GM12878 (cell line): ENCODE measurements around the gene SLC41A1.

ENCODE experiments used
- KDM1A ChIP-seq: fragments of 200-600 bp; sonication (generic); IDR thresholded peaks from 2 replicates; pipeline ENCODE4 v1.6.1; 2016; ENCODE audit warnings: borderline replicate concordance
- NR2C2 ChIP-seq: IDR thresholded peaks from 2 replicates; pipeline ENCODE4 v1.6.1; 2011; ENCODE audit warnings: borderline replicate concordance, low read depth; ENCODE audit not compliant: control insufficient read depth, insufficient read length
- POLR2A ChIP-seq: IDR thresholded peaks from 2 replicates; pipeline ENCODE4 v1.6.1; 2011; ENCODE audit warnings: low read depth, mild to moderate bottlenecking, low read length
- SIN3A ChIP-seq: IDR thresholded peaks from 2 replicates; pipeline ENCODE4 v1.6.1; 2012; ENCODE audit warnings: low read depth, low read length, improper control_type of control experiment
- TF ChIP-seq, protein P1 (sequence below), 3 experiments: IDR thresholded peaks in 2 of 3; conservative IDR thresholded peaks in 1 of 3; 2 replicates each; pipeline ENCODE4 v1.5.1; 2011; ENCODE audit warnings: low read depth in 3 of 3, low read length in 3 of 3, mild to moderate bottlenecking in 3 of 3, control low read depth in 2 of 3, moderate library complexity in 2 of 3, inconsistent platforms in 1 of 3, mixed read lengths in 1 of 3; ENCODE audit not compliant: control insufficient read depth in 2 of 3, insufficient read depth in 1 of 3; ENCODE audit errors: extremely low read depth in 1 of 3
- TF ChIP-seq, protein P2 (sequence below): IDR thresholded peaks from 2 replicates; pipeline ENCODE4 v1.6.1; 2012; ENCODE audit warnings: low read depth, low read length, improper control_type of control experiment

DNA sequence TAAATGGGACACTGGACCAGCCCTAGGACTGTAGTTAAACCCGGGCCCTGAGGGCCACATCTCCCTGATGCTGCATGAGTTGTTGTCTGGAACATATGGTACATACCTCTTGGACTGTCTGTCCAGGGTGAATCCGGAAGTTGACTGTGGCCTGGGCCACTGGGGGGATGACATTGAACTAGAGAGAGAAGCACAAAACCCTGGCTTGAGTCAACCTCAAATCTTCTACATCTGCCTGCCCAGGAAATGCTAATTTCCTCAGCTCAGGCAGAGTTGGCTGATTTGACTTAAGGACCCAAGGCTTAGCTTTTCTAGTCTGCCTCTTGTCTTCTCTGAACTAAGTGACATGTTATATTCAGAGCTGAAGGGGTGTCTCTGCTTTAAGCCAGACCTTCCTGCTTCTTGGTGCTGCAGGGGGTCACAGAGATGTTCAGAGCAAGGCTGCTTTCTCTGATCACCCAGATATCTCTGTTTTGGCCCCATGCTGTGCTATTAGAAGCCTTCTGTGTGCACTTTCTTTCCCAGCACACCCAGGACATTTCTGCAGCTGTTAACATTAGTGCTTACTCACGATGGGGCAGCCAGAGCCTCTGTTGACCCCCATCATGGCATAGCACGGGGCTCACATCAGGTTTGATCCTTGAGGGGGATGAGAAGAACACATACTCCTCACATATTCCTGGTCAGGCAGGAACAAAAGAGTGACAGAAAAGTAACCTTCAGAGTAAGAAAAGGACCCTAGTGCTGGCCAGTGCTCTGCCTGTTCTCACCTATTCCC, 27.3 kb upstream of the SLC41A1 start:
- TF ChIP-seq SIN3A: no peak
- TF ChIP-seq KDM1A: no peak
- TF ChIP-seq NR2C2: no peak
- TF ChIP-seq, protein P1, sequence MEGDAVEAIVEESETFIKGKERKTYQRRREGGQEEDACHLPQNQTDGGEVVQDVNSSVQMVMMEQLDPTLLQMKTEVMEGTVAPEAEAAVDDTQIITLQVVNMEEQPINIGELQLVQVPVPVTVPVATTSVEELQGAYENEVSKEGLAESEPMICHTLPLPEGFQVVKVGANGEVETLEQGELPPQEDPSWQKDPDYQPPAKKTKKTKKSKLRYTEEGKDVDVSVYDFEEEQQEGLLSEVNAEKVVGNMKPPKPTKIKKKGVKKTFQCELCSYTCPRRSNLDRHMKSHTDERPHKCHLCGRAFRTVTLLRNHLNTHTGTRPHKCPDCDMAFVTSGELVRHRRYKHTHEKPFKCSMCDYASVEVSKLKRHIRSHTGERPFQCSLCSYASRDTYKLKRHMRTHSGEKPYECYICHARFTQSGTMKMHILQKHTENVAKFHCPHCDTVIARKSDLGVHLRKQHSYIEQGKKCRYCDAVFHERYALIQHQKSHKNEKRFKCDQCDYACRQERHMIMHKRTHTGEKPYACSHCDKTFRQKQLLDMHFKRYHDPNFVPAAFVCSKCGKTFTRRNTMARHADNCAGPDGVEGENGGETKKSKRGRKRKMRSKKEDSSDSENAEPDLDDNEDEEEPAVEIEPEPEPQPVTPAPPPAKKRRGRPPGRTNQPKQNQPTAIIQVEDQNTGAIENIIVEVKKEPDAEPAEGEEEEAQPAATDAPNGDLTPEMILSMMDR (IDR thresholded peaks at IDR 0.05 in 2 of 3, conservative IDR thresholded peaks at IDR 0.05 in 1 of 3; ENCODE audit: control insufficient read depth in 2 of 3, extremely low read depth in 1 of 3, insufficient read depth in 1 of 3, low read depth in 3 of 3, low read length in 3 of 3): no peak
- no peak for TF ChIP-seq POLR2A
- TF ChIP-seq, protein P2, sequence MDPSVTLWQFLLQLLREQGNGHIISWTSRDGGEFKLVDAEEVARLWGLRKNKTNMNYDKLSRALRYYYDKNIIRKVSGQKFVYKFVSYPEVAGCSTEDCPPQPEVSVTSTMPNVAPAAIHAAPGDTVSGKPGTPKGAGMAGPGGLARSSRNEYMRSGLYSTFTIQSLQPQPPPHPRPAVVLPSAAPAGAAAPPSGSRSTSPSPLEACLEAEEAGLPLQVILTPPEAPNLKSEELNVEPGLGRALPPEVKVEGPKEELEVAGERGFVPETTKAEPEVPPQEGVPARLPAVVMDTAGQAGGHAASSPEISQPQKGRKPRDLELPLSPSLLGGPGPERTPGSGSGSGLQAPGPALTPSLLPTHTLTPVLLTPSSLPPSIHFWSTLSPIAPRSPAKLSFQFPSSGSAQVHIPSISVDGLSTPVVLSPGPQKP: no peak
